GM06990 (cell line): Measurements from ENCODE around the gene OTOF.

Source experiments
- DNase-seq: peaks from one replicate; pipeline ENCODE4 v3.0.0-alpha.2; 2011; ENCODE audit not compliant: insufficient read length; ENCODE audit errors: extremely low read depth
- H3K27me3 ChIP-seq: replicated peaks from 2 replicates; pipeline ENCODE4 v1.6.0; 2011; ENCODE audit warnings: low read length; ENCODE audit not compliant: control insufficient read depth, insufficient read depth
- H3K36me3 ChIP-seq: 2 replicates; pipeline ENCODE4 v1.5.1; 2011; ENCODE audit warnings: low read length; ENCODE audit not compliant: control insufficient read depth, insufficient read depth
- H3K4me3 ChIP-seq: replicated peaks from 2 replicates; pipeline ENCODE4 v1.5.1; 2011; ENCODE audit warnings: low read depth, mild to moderate bottlenecking, control low read depth, low read length
- CTCF ChIP-seq: IDR thresholded peaks from 2 replicates; pipeline ENCODE4 v1.5.1; 2011; ENCODE audit warnings: low read length, control low read depth, mild to moderate bottlenecking, inconsistent platforms; ENCODE audit not compliant: insufficient read depth, poor library complexity, severe bottlenecking

OTOF gene

GRCh38 chr2:26485725-26486418 is 7.9 kb upstream of the OTOF start:
- Histone ChIP-seq H3K4me3 (no peak overlapping the region), H3K27me3 (peaks cover 1% of the 10 kb centered on the region), H3K36me3 (no peaks in the 10 kb centered on the region)
- DNase-seq, result no peak
- no peak for TF ChIP-seq CTCF

DNA sequence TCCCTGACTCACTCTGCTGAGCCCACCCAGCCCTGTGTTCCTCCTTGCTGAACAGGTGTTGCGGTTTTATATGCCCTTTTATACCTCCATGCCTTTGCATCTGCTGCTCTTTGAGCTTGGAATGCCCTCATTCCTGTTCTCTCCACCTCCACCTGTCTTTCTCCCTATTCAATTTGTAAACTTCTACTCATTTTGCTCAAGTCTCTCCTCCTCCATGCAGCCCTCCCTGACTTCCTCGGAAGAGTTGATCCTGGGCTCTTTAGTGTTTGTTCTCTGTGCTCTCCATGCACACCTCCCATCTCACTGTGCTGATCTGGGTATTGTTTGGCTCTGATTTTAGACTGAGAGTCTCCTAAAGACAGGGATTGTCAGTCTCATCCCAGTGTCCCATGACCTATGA is 7.2 kb upstream of the OTOF start:
- no peak for TF ChIP-seq CTCF
- H3K27me3 ChIP-seq, result peaks cover 1% of the 10 kb centered on the region
- H3K4me3 ChIP-seq, result no peak overlapping the region
- no peaks in the 10 kb centered on the region for H3K36me3 ChIP-seq
- DNase-seq, result no peak

- Histone ChIP-seq H3K4me3 (no peak overlapping the region), H3K36me3 (no peaks in the 10 kb centered on the region), H3K27me3 (peaks cover 1% of the 10 kb centered on the region)
- no peak for DNase-seq
- no peak for TF ChIP-seq CTCF
Observed at GRCh38 chr2:26484579-26484978, 6.7 kb upstream of the OTOF start.

- H3K4me3 ChIP-seq, result no peak overlapping the region
- no peak for DNase-seq
- peaks cover 1% of the 10 kb centered on the region for H3K27me3 ChIP-seq
- H3K36me3 ChIP-seq, result no peaks in the 10 kb centered on the region
- TF ChIP-seq CTCF, result no peak
Observed at GRCh38 chr2:26483957-26484565, 6.1 kb upstream of the OTOF start.

DNA sequence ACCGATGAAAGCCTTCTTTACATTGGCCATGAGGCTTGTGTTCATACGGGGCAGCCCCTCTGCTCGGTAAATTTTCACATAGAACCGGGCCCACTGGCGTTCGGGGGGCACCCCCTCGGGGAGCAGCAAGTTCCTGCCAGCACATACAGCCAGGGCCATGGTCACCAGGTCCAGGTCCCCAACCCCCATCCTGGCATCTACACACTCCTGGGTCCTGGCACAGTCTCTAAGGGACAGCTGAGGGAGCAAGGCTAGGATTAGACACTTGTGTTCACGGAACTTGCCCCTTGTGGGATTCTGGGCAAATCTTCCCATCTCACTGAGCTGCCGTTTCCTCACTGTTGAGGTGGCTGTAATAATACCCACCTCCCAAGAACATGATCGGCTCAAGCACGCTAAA is 5.6 kb upstream of the OTOF start:
- DNase-seq, result no peak
- no peaks in the 10 kb centered on the region for H3K36me3 ChIP-seq
- no peak overlapping the region for H3K4me3 ChIP-seq
- peaks cover 1% of the 10 kb centered on the region; the same call in 1 of the 2 replicates for H3K27me3 ChIP-seq
- TF ChIP-seq CTCF, result no peak
